Keratinocyte (primary cell): ENCODE results near the gene UFD1. TPM values are rescaled to one million over a fixed set of nuclear protein-coding genes. Genes with fewer than 3 reads are reported as not detected.

Source experiments
- DNase-seq: peaks from one replicate; pipeline ENCODE4 v3.0.0-alpha.2; 2011; ENCODE audit warnings: low read depth, missing footprints, low spot score
- FAIRE-seq: peaks from 2 replicates; lab custom pipeline; 2011; peaks lifted over from hg19 to GRCh38; lab: Jason Lieb, UNC
- H2AFZ ChIP-seq: 2 replicates; pipeline ENCODE4 v1.6.0; 2012; ENCODE audit warnings: low read length, control low read depth, inconsistent platforms; ENCODE audit not compliant: control insufficient read depth
- H3K27ac ChIP-seq: 2 replicates; pipeline ENCODE4 v1.5.1; 2011; ENCODE audit warnings: low read length; ENCODE audit not compliant: control insufficient read depth, insufficient read depth
- H3K27me3 ChIP-seq: 3 replicates; pipeline ENCODE4 v1.6.0; 2011; ENCODE audit warnings: low read length; ENCODE audit not compliant: control insufficient read depth, insufficient read depth; ENCODE audit errors: extremely low read depth
- H3K36me3 ChIP-seq, 2 experiments: 2 replicates in 1 of 2; 3 replicates in 1 of 2; pipeline ENCODE4 v1.5.1; 2011; ENCODE audit warnings: low read length in 2 of 2, mild to moderate bottlenecking in 1 of 2; ENCODE audit not compliant: control insufficient read depth in 2 of 2, insufficient read depth in 2 of 2; ENCODE audit errors: extremely low read depth in 1 of 2
- H3K4me1 ChIP-seq: 3 replicates; pipeline ENCODE4 v1.5.1; 2011; ENCODE audit warnings: low read length; ENCODE audit not compliant: control insufficient read depth, insufficient read depth; ENCODE audit errors: extremely low read depth
- H3K4me2 ChIP-seq: 3 replicates; pipeline ENCODE4 v1.6.0; 2011; ENCODE audit warnings: low read depth, low read length; ENCODE audit not compliant: control insufficient read depth, insufficient read depth; ENCODE audit errors: extremely low read depth
- H3K4me3 ChIP-seq, 3 experiments: fragments of 200-600 bp in 1 of 3; sonication (generic) in 1 of 3; 2 replicates in 2 of 3; 3 replicates in 1 of 3; pipeline ENCODE4 v1.5.1; 2011 to 2016; ENCODE audit warnings: low read length in 3 of 3, mild to moderate bottlenecking in 3 of 3, control low read depth in 2 of 3, inconsistent platforms in 1 of 3, low read depth in 1 of 3, mixed read lengths in 1 of 3, mixed run types in 1 of 3, moderate library complexity in 1 of 3; ENCODE audit not compliant: control insufficient read depth in 2 of 3, insufficient read depth in 2 of 3; ENCODE audit errors: extremely low read depth in 1 of 3
- H3K79me2 ChIP-seq: 2 replicates; pipeline ENCODE4 v1.6.0; 2012; ENCODE audit warnings: low read length; ENCODE audit not compliant: control insufficient read depth, insufficient read depth
- H3K9ac ChIP-seq: 3 replicates; pipeline ENCODE4 v1.6.0; 2011; ENCODE audit warnings: low read length; ENCODE audit not compliant: control insufficient read depth, insufficient read depth; ENCODE audit errors: extremely low read depth
- H3K9me1 ChIP-seq: 3 replicates; pipeline ENCODE4 v1.6.0; 2011; ENCODE audit warnings: low read length; ENCODE audit not compliant: control insufficient read depth, insufficient read depth; ENCODE audit errors: extremely low read depth
- H3K9me3 ChIP-seq: 2 replicates; pipeline ENCODE4 v1.5.1; 2012; ENCODE audit warnings: low read depth, low read length; ENCODE audit not compliant: control insufficient read depth
- H4K20me1 ChIP-seq: 3 replicates; pipeline ENCODE4 v1.6.0; 2011; ENCODE audit warnings: low read length; ENCODE audit not compliant: control insufficient read depth, insufficient read depth; ENCODE audit errors: extremely low read depth
- EZH2 ChIP-seq: IDR thresholded peaks from one replicate; pipeline ENCODE4 v1.6.1; 2012; ENCODE audit warnings: inconsistent platforms, mild to moderate bottlenecking, low read length, moderate library complexity
- dilution Hi-C: fragments of 300-500 bp; cut with MboI; formaldehyde crosslinking; loops from one replicate; pipeline ENCODE4 v1.7.0; 2020; ENCODE audit warnings: low sequenced_read_pairs; ENCODE audit not compliant: extremely low pct_ligation_motif_present
- polyA plus RNA-seq, 5 experiments: library from polyadenylated mRNA; depleted of rRNA in 3 of 5; stranded (reverse) in 3 of 5; stranded (forward) in 1 of 5; unstranded in 1 of 5; fragments of >200 nt; gene quantifications; 1 replicate in 1 of 5; 2 replicates in 3 of 5; 3 replicates in 1 of 5; pipeline versions ENCODE4 v1.2.1 to v1.2.3, GENCODE V29; 2011 to 2012; ENCODE audit warnings: missing spikeins in 2 of 5, low read depth in 1 of 5, low replicate concordance in 1 of 5
- TF ChIP-seq, protein P1 (sequence below), 3 experiments: IDR thresholded peaks in 1 of 3; conservative IDR thresholded peaks in 1 of 3; optimal IDR thresholded peaks in 1 of 3; 2 replicates in 2 of 3; 3 replicates in 1 of 3; pipeline versions ENCODE3 to v1.5.1; 2011; ENCODE audit warnings: low read length in 3 of 3, mild to moderate bottlenecking in 3 of 3, moderate library complexity in 2 of 3, control low read depth in 1 of 3, inconsistent platforms in 1 of 3; ENCODE audit not compliant: insufficient read depth in 2 of 3; ENCODE audit errors: extremely low read depth in 1 of 3

Gene UFD1
- polyA plus RNA-seq, 1 donor (not counting 4 experiments of a cell fraction or from before 2014, with no cell fraction given): 145 TPM

DNA sequence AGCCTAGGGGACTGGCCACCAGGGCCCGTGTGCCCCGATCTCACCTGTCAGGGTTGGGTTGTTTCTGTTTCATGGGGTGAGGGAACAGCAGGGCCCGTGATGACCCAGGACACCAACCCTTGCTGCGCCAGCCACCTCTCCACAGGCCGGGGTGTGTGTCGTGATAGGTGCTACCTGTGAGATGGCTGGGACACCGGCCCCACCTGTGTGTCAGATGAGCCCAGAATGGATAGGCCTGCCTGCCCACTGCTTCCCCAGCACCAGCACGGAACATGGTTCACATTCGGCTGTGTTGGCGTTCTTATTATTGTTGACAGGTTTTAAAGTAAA is 38.1 kb upstream of the UFD1 start:
- no peaks in the 10 kb centered on the region for H3K4me1 ChIP-seq
- no peaks in the 10 kb centered on the region for H3K79me2 ChIP-seq
- dilution Hi-C loops: no loop called here
- no peak overlapping the region for H3K9ac ChIP-seq
- H4K20me1 ChIP-seq: peaks cover 4% of the 10 kb centered on the region
- H3K9me3 ChIP-seq: no peaks in the 10 kb centered on the region
- no peaks in the 10 kb centered on the region for H3K27me3 ChIP-seq
- no peak for FAIRE-seq
- TF ChIP-seq, protein P1, sequence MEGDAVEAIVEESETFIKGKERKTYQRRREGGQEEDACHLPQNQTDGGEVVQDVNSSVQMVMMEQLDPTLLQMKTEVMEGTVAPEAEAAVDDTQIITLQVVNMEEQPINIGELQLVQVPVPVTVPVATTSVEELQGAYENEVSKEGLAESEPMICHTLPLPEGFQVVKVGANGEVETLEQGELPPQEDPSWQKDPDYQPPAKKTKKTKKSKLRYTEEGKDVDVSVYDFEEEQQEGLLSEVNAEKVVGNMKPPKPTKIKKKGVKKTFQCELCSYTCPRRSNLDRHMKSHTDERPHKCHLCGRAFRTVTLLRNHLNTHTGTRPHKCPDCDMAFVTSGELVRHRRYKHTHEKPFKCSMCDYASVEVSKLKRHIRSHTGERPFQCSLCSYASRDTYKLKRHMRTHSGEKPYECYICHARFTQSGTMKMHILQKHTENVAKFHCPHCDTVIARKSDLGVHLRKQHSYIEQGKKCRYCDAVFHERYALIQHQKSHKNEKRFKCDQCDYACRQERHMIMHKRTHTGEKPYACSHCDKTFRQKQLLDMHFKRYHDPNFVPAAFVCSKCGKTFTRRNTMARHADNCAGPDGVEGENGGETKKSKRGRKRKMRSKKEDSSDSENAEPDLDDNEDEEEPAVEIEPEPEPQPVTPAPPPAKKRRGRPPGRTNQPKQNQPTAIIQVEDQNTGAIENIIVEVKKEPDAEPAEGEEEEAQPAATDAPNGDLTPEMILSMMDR (optimal IDR thresholded peaks at IDR 0.05 in 1 of 3, IDR thresholded peaks at IDR 0.05 in 1 of 3, conservative IDR thresholded peaks at IDR 0.05 in 1 of 3; ENCODE audit: extremely low read depth in 1 of 3, insufficient read depth in 2 of 3, low read length in 3 of 3): no peak
- no peak for TF ChIP-seq EZH2
- no peak overlapping the region for H3K4me2 ChIP-seq
- H3K4me3 ChIP-seq: no peak overlapping the region
- H3K27ac ChIP-seq: no peak overlapping the region
- peaks cover 0 to 26% of the 10 kb centered on the region in 2 experiments for H3K36me3 ChIP-seq
- no peak for DNase-seq
- no peaks in the 10 kb centered on the region for H3K9me1 ChIP-seq
- H2AFZ ChIP-seq: no peak overlapping the region

GRCh38 chr22:19516378-19517170 is 37.6 kb upstream of the UFD1 start:
- H3K79me2 ChIP-seq: no peaks in the 10 kb centered on the region
- H3K4me3 ChIP-seq: no peak overlapping the region
- no peak overlapping the region for H3K9ac ChIP-seq
- H2AFZ ChIP-seq: no peak overlapping the region
- H3K4me1 ChIP-seq: peaks cover under 1% of the 10 kb centered on the region
- TF ChIP-seq, protein P1 (optimal IDR thresholded peaks at IDR 0.05 in 1 of 3, IDR thresholded peaks at IDR 0.05 in 1 of 3, conservative IDR thresholded peaks at IDR 0.05 in 1 of 3; ENCODE audit: extremely low read depth in 1 of 3, insufficient read depth in 2 of 3, low read length in 3 of 3): no peak
- no peak for TF ChIP-seq EZH2
- no peaks in the 10 kb centered on the region for H3K9me3 ChIP-seq
- peaks cover 4% of the 10 kb centered on the region for H4K20me1 ChIP-seq
- H3K9me1 ChIP-seq: no peaks in the 10 kb centered on the region
- no peak for DNase-seq
- peaks cover 0 to 26% of the 10 kb centered on the region in 2 experiments for H3K36me3 ChIP-seq
- H3K27me3 ChIP-seq: no peaks in the 10 kb centered on the region
- no peak for FAIRE-seq
- dilution Hi-C loops: no loop called here
- H3K4me2 ChIP-seq: no peak overlapping the region
- H3K27ac ChIP-seq: no peak overlapping the region
